Measurements from ENCODE around the gene SLC16A6. TPM values are rescaled to one million over a fixed set of nuclear protein-coding genes. Genes with fewer than 3 reads are reported as not detected.
"Not testable (repeated sequence)": the region's sequence is repeated elsewhere in the genome, so short reads cannot be mapped to it uniquely, and the experiment has no call there.

Gene SLC16A6
- total RNA-seq, 2 experiments from 2014 or later: 3.5 to 3.6 TPM

GRCh38 chr17:68228039-68228680, 62.8 kb downstream of the SLC16A6 start:
- peak overlapping the region; percentile 63 for H3K27ac Mint-ChIP-seq
- POLR2A ChIA-PET, H3K4me3 Mint-ChIP-seq, H3K27me3 Mint-ChIP-seq, H3K9me3 Mint-ChIP-seq, H3K36me3 Mint-ChIP-seq: not testable (repeated sequence)
- intact Hi-C loops (cut with micrococcal nuclease): loop anchor here (1.0 kb wide), 1 partner anchor 10 kb away; no protein-coding TSS in a partner anchor
- DNase-seq: peak; percentile 68
- H3K4me1 Mint-ChIP-seq (ENCODE audit: low read depth): peaks cover 30% of the 10 kb centered on the region
- CTCF ChIA-PET: interaction anchor here (1.0 kb wide), 1 partner anchor 23 kb away, joined by 3 read pairs; no protein-coding TSS in a partner anchor

GRCh38 chr17:68225055-68225454, 65.9 kb downstream of the SLC16A6 start:
- CTCF ChIA-PET: interaction anchor here (0.8 to 1.3 kb wide), 2 partner anchors 20 to 52 kb away, joined by 3 to 6 read pairs; no protein-coding TSS in a partner anchor
- H3K27ac Mint-ChIP-seq; intact Hi-C loops (cut with micrococcal nuclease): not testable (repeated sequence)

GRCh38 chr17:68222606-68223005, 68.3 kb downstream of the SLC16A6 start:
- no peak overlapping the region for H3K4me3 Mint-ChIP-seq
- POLR2A ChIA-PET: no interaction called here
- H3K27ac Mint-ChIP-seq: peak overlapping the region; percentile 9
- CTCF ChIA-PET: interaction anchor here (0.7 to 1.6 kb wide), 3 partner anchors 30 to 302 kb away, joined by 3 to 4 read pairs (median 3); no protein-coding TSS in a partner anchor
- no peaks in the 10 kb centered on the region for H3K9me3 Mint-ChIP-seq
- peaks cover 18% of the 10 kb centered on the region for H3K36me3 Mint-ChIP-seq
- intact Hi-C loops (cut with micrococcal nuclease): no loop called here
- H3K4me1 Mint-ChIP-seq (ENCODE audit: low read depth): peaks cover 13% of the 10 kb centered on the region
- no peak for DNase-seq
- no peaks in the 10 kb centered on the region for H3K27me3 Mint-ChIP-seq

More at GRCh38 chr17:68225055-68225454, 65.9 kb downstream of the SLC16A6 start:
- not testable (repeated sequence) for H3K27me3 Mint-ChIP-seq, DNase-seq, H3K4me3 Mint-ChIP-seq, H3K36me3 Mint-ChIP-seq, H3K9me3 Mint-ChIP-seq
- POLR2A ChIA-PET: interaction anchor here (0.6 kb wide), 1 partner anchor 23 kb away, joined by 3 read pairs; the partner anchor contains the start of gene AMZ2
- H3K4me1 Mint-ChIP-seq (ENCODE audit: low read depth): peaks cover 26% of the 10 kb centered on the region

- ChIA-PET POLR2A (no interaction called here), CTCF (interaction anchor here (1.0 to 1.6 kb wide), 2 partner anchors 20 to 244 kb away, joined by 3 to 4 read pairs; no protein-coding TSS in a partner anchor)
- Mint-ChIP-seq H3K27me3 (no peaks in the 10 kb centered on the region), H3K4me3 (no peak overlapping the region), H3K4me1 (ENCODE audit: low read depth) (peaks cover 9% of the 10 kb centered on the region), H3K27ac (no peak overlapping the region), H3K9me3 (no peaks in the 10 kb centered on the region), H3K36me3 (peaks cover 17% of the 10 kb centered on the region)
- DNase-seq: no peak
- intact Hi-C loops (cut with micrococcal nuclease): no loop called here
Observed at GRCh38 chr17:68221786-68222185, 69.1 kb downstream of the SLC16A6 start.

GRCh38 chr17:68220786-68221185, 70.1 kb downstream of the SLC16A6 start:
- Mint-ChIP-seq H3K36me3 (peaks cover 17% of the 10 kb centered on the region), H3K4me1 (ENCODE audit: low read depth) (peaks cover 14% of the 10 kb centered on the region)
- CTCF ChIA-PET; H3K27ac Mint-ChIP-seq; H3K9me3 Mint-ChIP-seq; POLR2A ChIA-PET; DNase-seq; H3K4me3 Mint-ChIP-seq; intact Hi-C loops (cut with micrococcal nuclease); H3K27me3 Mint-ChIP-seq: not testable (repeated sequence)

- Mint-ChIP-seq H3K4me1 (ENCODE audit: low read depth) (peaks cover 15% of the 10 kb centered on the region), H3K36me3 (peaks cover 17% of the 10 kb centered on the region)
- H3K4me3 Mint-ChIP-seq; intact Hi-C loops (cut with micrococcal nuclease); H3K9me3 Mint-ChIP-seq; DNase-seq; CTCF ChIA-PET; H3K27me3 Mint-ChIP-seq; H3K27ac Mint-ChIP-seq: not testable (repeated sequence)
- POLR2A ChIA-PET: interaction anchor here (0.5 kb wide), 1 partner anchor 16 kb away, joined by 3 read pairs; no protein-coding TSS in a partner anchor
Observed at GRCh38 chr17:68220186-68220585, 70.7 kb downstream of the SLC16A6 start.

- CTCF ChIA-PET: interaction anchor here (0.9 kb wide), 1 partner anchor 19 kb away, joined by 3 read pairs; no protein-coding TSS in a partner anchor
- H3K27me3 Mint-ChIP-seq; H3K4me3 Mint-ChIP-seq; H3K9me3 Mint-ChIP-seq; DNase-seq; intact Hi-C loops (cut with micrococcal nuclease); H3K27ac Mint-ChIP-seq: not testable (repeated sequence)
- peaks cover 17% of the 10 kb centered on the region for H3K36me3 Mint-ChIP-seq
- POLR2A ChIA-PET: interaction anchor here (0.6 kb wide), 1 partner anchor 17 kb away, joined by 4 read pairs; no protein-coding TSS in a partner anchor
- peaks cover 14% of the 10 kb centered on the region for H3K4me1 Mint-ChIP-seq (ENCODE audit: low read depth)
Observed at GRCh38 chr17:68219429-68219828, 71.5 kb downstream of the SLC16A6 start.

Other genes with a start within 250 kb of the SLC16A6 start
- 100 to 1,000 TPM; 134 to 146 TPM for gene AMZ2, start 43.1 kb downstream of the SLC16A6 start, total RNA-seq
- 10 to 100 TPM in 1 of 2 experiments, 1 to 10 TPM in 1; 9.8 to 10.8 TPM for gene ARSG, start 368 bp upstream of the SLC16A6 start, total RNA-seq
- 10 to 100 TPM; 27.3 to 27.5 TPM for gene WIPI1, start 166.4 kb upstream of the SLC16A6 start, total RNA-seq
- gene PRKAR1A, start 221.3 kb upstream of the SLC16A6 start, total RNA-seq: 100 to 1,000 TPM; 221 to 229 TPM

Data from activated CD4-positive, alpha-beta memory T cell treated with anti-CD3 and anti-CD28 coated beads for 36 hours (primary cell).